Colonic mucosa (tissue), 4 donors: ENCODE data around the gene PRTN3. TPM values are rescaled to one million over a fixed set of nuclear protein-coding genes. Genes with fewer than 3 reads are reported as not detected.

ENCODE experiments used
- DNase-seq: peaks from one replicate; pipeline ENCODE4 v3.0.0-alpha.2; 2020
- H3K27ac ChIP-seq: fragments of 200-600 bp; one replicate; pipeline ENCODE4 v1.8.0; 2021
- H3K27me3 ChIP-seq: fragments of 200-600 bp; one replicate; pipeline ENCODE4 v1.8.0; 2021
- H3K36me3 ChIP-seq: fragments of 200-600 bp; one replicate; pipeline ENCODE4 v1.8.0; 2021
- H3K4me1 ChIP-seq: fragments of 200-600 bp; one replicate; pipeline ENCODE4 v1.8.0; 2021; ENCODE audit warnings: mild to moderate bottlenecking
- H3K4me3 ChIP-seq: fragments of 200-600 bp; one replicate; pipeline ENCODE4 v1.8.0; 2021
- H3K9ac ChIP-seq, 2 donors: one replicate each; pipeline ENCODE4 v1.7.0; 2013; ENCODE audit warnings: control low read depth in 2 of 2, low read depth in 2 of 2, low read length in 2 of 2
- H3K9me3 ChIP-seq: fragments of 200-600 bp; one replicate; pipeline ENCODE4 v1.8.0; 2021
- intact Hi-C: fragments of 100-400 bp; cut with DNase I; formaldehyde crosslinking; loops from one replicate; pipeline ENCODE4 v1.14.1; 2022
- total RNA-seq, 2 donors: library from RNA; stranded (reverse); fragmentation: NEBNext Ultra II Directional in 1 of 2; extraction: Animal tissue kit (Norgen Biotek cat#: 25700) in 1 of 2; gene quantifications; one replicate each; pipeline ENCODE4 v1.2.1, GENCODE V29; 2021
- TF ChIP-seq, protein P1 (sequence below): fragments of 200-600 bp; IDR thresholded peaks from one replicate; pipeline ENCODE4 v1.8.0; 2022; ENCODE audit warnings: antibody characterized with exemption, mild to moderate bottlenecking
- donor health status: healthy.
- donor health status: DM: no; HTN: no; CAD: no.
- donor health status: DM: no; HTN: no; CAD: no.

PRTN3 gene
- total RNA-seq, 2 donors from 2014 or later = not detected

- Histone ChIP-seq H3K4me1 (no peaks in the 10 kb centered on the region), H3K27me3 (no peaks in the 10 kb centered on the region), H3K4me3 (no peak overlapping the region), H3K27ac (no peak overlapping the region), H3K9me3 (no peaks in the 10 kb centered on the region), H3K36me3 (peaks cover 28% of the 10 kb centered on the region), H3K9ac (no peak overlapping the region)
- DNase-seq = no peak
- intact Hi-C loops = no loop called here
- TF ChIP-seq, protein P1, sequence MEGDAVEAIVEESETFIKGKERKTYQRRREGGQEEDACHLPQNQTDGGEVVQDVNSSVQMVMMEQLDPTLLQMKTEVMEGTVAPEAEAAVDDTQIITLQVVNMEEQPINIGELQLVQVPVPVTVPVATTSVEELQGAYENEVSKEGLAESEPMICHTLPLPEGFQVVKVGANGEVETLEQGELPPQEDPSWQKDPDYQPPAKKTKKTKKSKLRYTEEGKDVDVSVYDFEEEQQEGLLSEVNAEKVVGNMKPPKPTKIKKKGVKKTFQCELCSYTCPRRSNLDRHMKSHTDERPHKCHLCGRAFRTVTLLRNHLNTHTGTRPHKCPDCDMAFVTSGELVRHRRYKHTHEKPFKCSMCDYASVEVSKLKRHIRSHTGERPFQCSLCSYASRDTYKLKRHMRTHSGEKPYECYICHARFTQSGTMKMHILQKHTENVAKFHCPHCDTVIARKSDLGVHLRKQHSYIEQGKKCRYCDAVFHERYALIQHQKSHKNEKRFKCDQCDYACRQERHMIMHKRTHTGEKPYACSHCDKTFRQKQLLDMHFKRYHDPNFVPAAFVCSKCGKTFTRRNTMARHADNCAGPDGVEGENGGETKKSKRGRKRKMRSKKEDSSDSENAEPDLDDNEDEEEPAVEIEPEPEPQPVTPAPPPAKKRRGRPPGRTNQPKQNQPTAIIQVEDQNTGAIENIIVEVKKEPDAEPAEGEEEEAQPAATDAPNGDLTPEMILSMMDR = no peak
These were observed 27.3 kb upstream of the PRTN3 start for GRCh38 chr19:813219-814151.

GRCh38 chr19:814152-815078 is 26.4 kb upstream of the PRTN3 start:
- H3K27me3 ChIP-seq = no peaks in the 10 kb centered on the region
- intact Hi-C loops = no loop called here
- no peak overlapping the region for H3K4me3 ChIP-seq
- peaks cover 19% of the 10 kb centered on the region for H3K36me3 ChIP-seq
- TF ChIP-seq, protein P1 = no peak
- no peak overlapping the region for H3K27ac ChIP-seq
- DNase-seq = no peak
- no peaks in the 10 kb centered on the region for H3K4me1 ChIP-seq
- no peak overlapping the region for H3K9ac ChIP-seq
- H3K9me3 ChIP-seq = no peaks in the 10 kb centered on the region

GRCh38 chr19:815079-815774 is 25.6 kb upstream of the PRTN3 start:
- no peaks in the 10 kb centered on the region for H3K27me3 ChIP-seq
- no peak for DNase-seq
- H3K36me3 ChIP-seq = peaks cover 11% of the 10 kb centered on the region
- TF ChIP-seq, protein P1 = no peak
- no peaks in the 10 kb centered on the region for H3K4me1 ChIP-seq
- H3K27ac ChIP-seq = no peak overlapping the region
- no peaks in the 10 kb centered on the region for H3K9me3 ChIP-seq
- H3K4me3 ChIP-seq = no peak overlapping the region
- no peak overlapping the region for H3K9ac ChIP-seq
- intact Hi-C loops = no loop called here

- intact Hi-C loops = no loop called here
- Histone ChIP-seq H3K4me3 (no peak overlapping the region), H3K9me3 (no peaks in the 10 kb centered on the region), H3K9ac (no peak overlapping the region), H3K4me1 (no peaks in the 10 kb centered on the region), H3K36me3 (peaks cover 4% of the 10 kb centered on the region), H3K27me3 (no peaks in the 10 kb centered on the region), H3K27ac (no peak overlapping the region)
- DNase-seq = no peak
- TF ChIP-seq, protein P1 = no peak
These were observed 24.9 kb upstream of the PRTN3 start for GRCh38 chr19:815775-816499.
